GM12865 (cell line): ENCODE results near the gene SYT1.
A peak's percentile ranks its signal among the peaks of the same experiment; 100 is the strongest.

Source experiments
- DNase-seq: peaks from one replicate; pipeline ENCODE4 v3.0.0; 2010; ENCODE audit warnings: low read depth
- H3K4me3 ChIP-seq: 2 replicates; pipeline ENCODE4 v1.5.1; 2011; ENCODE audit warnings: mild to moderate bottlenecking, low read depth, low read length, control low read depth
- TF ChIP-seq, protein P1 (sequence below): IDR thresholded peaks from 2 replicates; pipeline ENCODE4 v1.5.1; 2011; ENCODE audit warnings: low read length, control low read depth, low read depth, inconsistent platforms; ENCODE audit not compliant: insufficient read depth; ENCODE audit errors: missing control alignments

SYT1 gene

DNA sequence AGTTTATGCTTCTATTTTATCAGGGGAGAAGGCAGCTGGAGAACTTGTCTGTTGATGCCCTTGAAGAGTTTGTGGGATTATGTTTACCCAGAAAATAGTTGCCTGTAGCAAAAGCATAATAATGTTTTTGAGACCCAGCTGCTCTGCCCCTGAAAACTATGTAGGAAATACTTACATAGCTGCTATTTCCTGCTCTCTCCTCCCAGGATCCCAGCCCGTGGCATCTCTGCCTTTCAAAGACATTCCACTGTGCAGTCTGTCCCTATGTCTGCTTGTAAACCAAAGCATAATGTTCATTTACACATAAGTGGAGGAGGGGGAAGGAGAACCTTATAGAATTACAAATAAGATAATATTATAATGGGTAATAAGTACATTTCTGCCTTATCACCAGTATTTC, 198.7 kb downstream of the SYT1 start:
- DNase-seq = no peak
- no peak overlapping the region for H3K4me3 ChIP-seq
- TF ChIP-seq, protein P1, sequence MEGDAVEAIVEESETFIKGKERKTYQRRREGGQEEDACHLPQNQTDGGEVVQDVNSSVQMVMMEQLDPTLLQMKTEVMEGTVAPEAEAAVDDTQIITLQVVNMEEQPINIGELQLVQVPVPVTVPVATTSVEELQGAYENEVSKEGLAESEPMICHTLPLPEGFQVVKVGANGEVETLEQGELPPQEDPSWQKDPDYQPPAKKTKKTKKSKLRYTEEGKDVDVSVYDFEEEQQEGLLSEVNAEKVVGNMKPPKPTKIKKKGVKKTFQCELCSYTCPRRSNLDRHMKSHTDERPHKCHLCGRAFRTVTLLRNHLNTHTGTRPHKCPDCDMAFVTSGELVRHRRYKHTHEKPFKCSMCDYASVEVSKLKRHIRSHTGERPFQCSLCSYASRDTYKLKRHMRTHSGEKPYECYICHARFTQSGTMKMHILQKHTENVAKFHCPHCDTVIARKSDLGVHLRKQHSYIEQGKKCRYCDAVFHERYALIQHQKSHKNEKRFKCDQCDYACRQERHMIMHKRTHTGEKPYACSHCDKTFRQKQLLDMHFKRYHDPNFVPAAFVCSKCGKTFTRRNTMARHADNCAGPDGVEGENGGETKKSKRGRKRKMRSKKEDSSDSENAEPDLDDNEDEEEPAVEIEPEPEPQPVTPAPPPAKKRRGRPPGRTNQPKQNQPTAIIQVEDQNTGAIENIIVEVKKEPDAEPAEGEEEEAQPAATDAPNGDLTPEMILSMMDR = no peak

DNA sequence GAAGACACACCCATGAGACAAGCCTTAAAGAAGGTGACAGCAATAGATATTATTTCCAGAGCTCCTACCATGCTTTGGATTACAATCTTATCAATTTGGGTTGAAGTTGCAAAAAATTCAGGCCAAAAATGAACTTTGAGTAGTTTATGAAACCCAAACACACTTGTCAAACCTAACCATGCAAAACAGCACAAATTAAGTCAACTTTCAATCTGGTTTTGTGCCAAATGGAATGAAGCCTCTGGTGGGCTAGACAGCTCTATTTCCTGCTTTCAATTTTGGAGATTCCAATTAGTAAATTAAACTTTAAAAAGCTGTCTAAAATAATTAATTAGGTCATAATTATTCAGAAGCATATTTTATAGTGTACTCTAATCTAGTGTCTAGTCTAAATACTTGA, 203.4 kb downstream of the SYT1 start:
- peak; percentile 18 for DNase-seq
- TF ChIP-seq, protein P1 = no peak
- no peak overlapping the region for H3K4me3 ChIP-seq

DNA sequence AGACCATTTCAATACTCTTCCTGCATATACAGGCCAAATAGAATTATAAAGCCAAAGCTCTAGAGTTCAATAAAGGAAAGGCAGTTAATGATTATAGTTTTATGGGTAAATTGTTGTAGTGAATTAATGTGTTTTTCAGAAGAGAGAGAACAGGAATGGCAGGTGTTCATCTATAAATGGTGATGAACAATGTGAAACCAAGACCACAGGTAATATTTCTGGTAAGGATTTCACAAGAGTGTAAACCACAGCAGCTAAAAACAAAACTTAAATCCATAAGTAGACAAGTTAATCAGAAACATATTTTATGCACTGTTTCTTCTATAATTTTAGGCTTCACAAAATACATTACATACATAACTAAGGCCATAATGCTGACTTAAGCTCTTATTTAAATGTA, 204.4 kb downstream of the SYT1 start:
- peak; percentile 49 for DNase-seq
- H3K4me3 ChIP-seq = no peak overlapping the region
- TF ChIP-seq, protein P1 = no peak

DNA sequence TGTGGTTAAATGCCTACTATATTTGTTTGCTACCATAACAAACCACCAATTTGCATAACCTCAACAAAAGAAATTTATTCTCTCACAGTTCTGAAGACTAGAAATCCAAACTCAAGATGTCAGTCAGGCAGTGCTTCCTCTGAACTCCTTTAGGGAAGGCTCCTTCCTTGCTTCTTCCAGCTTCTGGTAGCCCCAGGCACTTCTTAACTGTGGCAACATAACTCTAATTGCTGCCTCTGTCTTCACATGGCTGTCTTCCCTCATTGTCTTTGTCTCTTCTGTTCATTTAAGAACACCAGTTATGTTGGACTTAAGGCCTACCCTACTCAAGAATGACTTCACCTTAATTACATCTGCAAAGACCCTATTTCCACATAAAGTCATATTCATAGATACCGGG, 206.9 kb downstream of the SYT1 start:
- TF ChIP-seq, protein P1 = no peak

DNA sequence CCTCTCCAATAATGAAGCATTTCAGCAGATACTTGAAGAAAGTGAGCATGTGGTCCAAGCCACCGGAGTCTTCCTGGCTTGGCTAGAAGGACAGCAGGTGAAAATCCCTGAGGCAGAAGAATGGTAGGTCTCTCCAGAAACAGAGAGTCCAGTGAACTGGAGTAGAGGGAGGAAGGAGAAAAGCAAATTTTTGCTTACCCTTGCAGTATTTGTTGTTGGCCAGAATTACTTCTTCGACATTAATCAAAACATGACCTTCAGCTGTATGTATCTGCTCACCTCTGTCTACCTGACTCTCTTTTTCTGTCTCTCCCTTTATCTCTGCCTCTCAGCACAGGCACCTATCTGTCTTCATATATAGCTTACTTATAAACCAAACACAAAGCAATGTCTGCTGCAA, 208.9 kb downstream of the SYT1 start:
- no peak overlapping the region for H3K4me3 ChIP-seq
- TF ChIP-seq, protein P1 = no peak

More for the DNA sequence above, 206.9 kb downstream of the SYT1 start:
- no peak overlapping the region for H3K4me3 ChIP-seq
- no peak for DNase-seq

DNA sequence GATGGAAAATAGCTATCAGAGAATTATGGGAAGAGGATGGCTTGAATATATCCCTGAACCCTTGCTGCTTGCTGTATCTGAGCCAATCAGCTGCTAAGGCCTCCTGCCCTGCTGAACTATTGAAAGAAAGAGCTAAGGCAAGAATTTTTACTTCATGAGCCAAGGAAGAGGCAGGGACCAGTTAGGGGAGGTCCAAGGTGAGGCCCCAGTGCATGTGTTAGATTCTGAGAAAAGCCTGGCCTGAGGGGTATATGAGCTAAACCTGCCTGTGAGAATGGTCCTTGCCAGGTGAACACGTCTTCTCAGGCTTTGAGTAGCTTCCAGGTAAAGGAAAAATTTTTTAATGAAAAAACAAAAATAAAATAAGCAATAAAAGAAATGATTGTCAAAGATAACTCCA, 218.0 kb downstream of the SYT1 start:
- TF ChIP-seq, protein P1 = no peak
- no peak for DNase-seq
- no peak overlapping the region for H3K4me3 ChIP-seq

More for the DNA sequence above, 208.9 kb downstream of the SYT1 start:
- DNase-seq = no peak

DNA sequence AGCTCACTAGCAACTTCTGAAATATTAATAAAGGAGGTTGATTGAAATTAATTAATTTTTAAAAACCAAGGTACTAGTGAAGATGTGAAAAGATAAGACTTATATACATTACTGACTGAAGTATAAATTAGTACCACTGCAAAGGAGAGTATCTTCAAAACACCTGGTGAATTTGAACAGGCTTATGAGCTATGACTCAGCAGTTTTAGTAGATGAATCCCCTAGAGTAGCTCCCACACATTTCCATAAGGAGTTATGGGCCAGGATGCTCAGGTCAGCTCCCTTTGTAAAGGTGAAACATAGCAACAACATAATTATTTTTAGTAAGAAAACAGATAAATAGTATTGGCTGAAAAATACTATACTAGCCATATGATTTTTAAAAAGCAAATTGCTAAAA, 218.6 kb downstream of the SYT1 start:
- H3K4me3 ChIP-seq = no peak overlapping the region
- TF ChIP-seq, protein P1 = no peak
- no peak for DNase-seq
